Gastrocnemius medialis (tissue), 4 donors: ENCODE measurements around the gene LRP5. TPM values are rescaled to one million over a fixed set of nuclear protein-coding genes. Genes with fewer than 3 reads are reported as not detected.

ENCODE experiments used
- ATAC-seq, 2 donors: fragments of 150-250 bp; one replicate each; pipeline ENCODE4 v1.9.1; 2016
- DNase-seq, 2 donors: peaks; one replicate each; pipeline ENCODE4 v3.0.0-alpha.2; 2019
- H3K27ac ChIP-seq, 4 donors: fragments of 200-600 bp; sonication (generic); 1 replicate in 1 of 4; 2 replicates in 3 of 4; pipeline ENCODE4 v1.5.1; 2016 to 2018; ENCODE audit warnings: mild to moderate bottlenecking in 2 of 4, moderate library complexity in 1 of 4
- H3K27me3 ChIP-seq, 3 donors: fragments of 200-600 bp; sonication (generic) in 2 of 3; 1 replicate in 1 of 3; 2 replicates in 2 of 3; pipeline versions ENCODE4 v1.5.1 to v1.6.0; 2016 to 2019; ENCODE audit warnings: mild to moderate bottlenecking in 1 of 3, moderate library complexity in 1 of 3
- H3K36me3 ChIP-seq, 2 donors: fragments of 200-600 bp; sonication (generic) in 1 of 2; one replicate each; pipeline ENCODE4 v1.5.1; 2017 to 2018
- H3K4me1 ChIP-seq, 2 donors: fragments of 200-600 bp; sonication (generic) in 1 of 2; one replicate each; pipeline ENCODE4 v1.5.1; 2016 to 2017; ENCODE audit warnings: mild to moderate bottlenecking in 2 of 2
- H3K4me3 ChIP-seq, 4 donors: fragments of 200-600 bp; sonication (generic) in 3 of 4; 1 replicate in 1 of 4; 2 replicates in 3 of 4; pipeline ENCODE4 v1.5.1; 2016 to 2019; ENCODE audit warnings: mild to moderate bottlenecking in 2 of 4
- H3K9me3 ChIP-seq, 3 donors: fragments of 200-600 bp; sonication (generic) in 2 of 3; 1 replicate in 1 of 3; 2 replicates in 2 of 3; pipeline ENCODE4 v1.5.1; 2016 to 2019
- POLR2A ChIP-seq, 2 donors: fragments of 450-650 bp; IDR thresholded peaks; one replicate each; pipeline ENCODE4 v1.6.1; 2017; ENCODE audit warnings: antibody characterized with exemption in 2 of 2, mild to moderate bottlenecking in 2 of 2, moderate library complexity in 2 of 2
- in situ Hi-C, 4 donors: fragments of 200-750 bp; cut with MboI; loops; one replicate each; pipeline versions ENCODE4 v1.15.0 to v1.8.0; 2017; ENCODE audit warnings: low sequenced_read_pairs in 4 of 4
- intact Hi-C: fragments of 100-400 bp; cut with DNase I; formaldehyde crosslinking; loops from one replicate; pipeline ENCODE4 v1.15.1; 2023; ENCODE audit warnings: low total_unique reads
- total RNA-seq, 4 donors: library from RNA; depleted of rRNA; stranded (reverse); fragments of >200 nt; gene quantifications; one replicate each; pipeline versions ENCODE4 v1.1.0 to v1.2.3, GENCODE V29; 2016
- TF ChIP-seq, protein P1 (sequence below), 5 experiments: fragments of 450-650 bp in 3 of 5; fragments of 200-600 bp in 2 of 5; sonication (generic) in 2 of 5; IDR thresholded peaks in 4 of 5; conservative IDR thresholded peaks in 1 of 5; 1 replicate in 4 of 5; 2 replicates in 1 of 5; pipeline ENCODE4 v1.5.1; 2016 to 2019; ENCODE audit warnings: antibody characterized with exemption in 5 of 5, mild to moderate bottlenecking in 3 of 5, moderate library complexity in 3 of 5

Gene LRP5
- total RNA-seq, 4 donors from 2014 or later = 3.7 to 12.3 (median 8.1) TPM

DNA sequence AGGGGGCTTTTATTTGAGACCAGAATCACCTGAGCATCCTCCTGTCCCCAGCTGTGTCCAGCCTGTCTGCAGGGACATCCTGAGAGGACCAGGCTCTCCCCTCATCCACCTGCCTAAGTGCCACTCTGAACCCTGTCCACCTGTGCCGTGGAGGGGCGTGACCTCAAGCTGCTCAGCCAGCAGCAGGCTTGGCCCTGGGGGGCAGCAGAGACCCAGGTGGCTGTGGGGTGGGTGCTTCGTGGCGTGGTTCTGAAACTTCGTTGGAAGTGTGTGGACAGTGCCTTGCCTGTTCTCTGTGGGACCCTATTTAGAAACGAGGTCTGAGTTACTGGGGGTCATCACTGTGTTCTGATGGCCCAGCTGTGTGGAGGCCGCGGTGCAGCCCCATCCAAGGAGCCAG lies 72.7 kb downstream of the LRP5 start:
- H3K4me1 ChIP-seq = peaks cover 20 to 23% of the 10 kb centered on the region in 2 donors
- no peaks in the 10 kb centered on the region for H3K27me3 ChIP-seq
- no peak overlapping the region for H3K4me3 ChIP-seq
- no peak for DNase-seq
- H3K27ac ChIP-seq = no peak overlapping the region
- intact Hi-C loops (no loop called here), in situ Hi-C loops (no loop called here)
- no peaks in the 10 kb centered on the region for H3K9me3 ChIP-seq
- peaks cover 0 to 8% of the 10 kb centered on the region in 2 donors for H3K36me3 ChIP-seq
- no peak for ATAC-seq
- no peak for TF ChIP-seq POLR2A (IDR thresholded peaks at IDR 0.05)
- TF ChIP-seq, protein P1, sequence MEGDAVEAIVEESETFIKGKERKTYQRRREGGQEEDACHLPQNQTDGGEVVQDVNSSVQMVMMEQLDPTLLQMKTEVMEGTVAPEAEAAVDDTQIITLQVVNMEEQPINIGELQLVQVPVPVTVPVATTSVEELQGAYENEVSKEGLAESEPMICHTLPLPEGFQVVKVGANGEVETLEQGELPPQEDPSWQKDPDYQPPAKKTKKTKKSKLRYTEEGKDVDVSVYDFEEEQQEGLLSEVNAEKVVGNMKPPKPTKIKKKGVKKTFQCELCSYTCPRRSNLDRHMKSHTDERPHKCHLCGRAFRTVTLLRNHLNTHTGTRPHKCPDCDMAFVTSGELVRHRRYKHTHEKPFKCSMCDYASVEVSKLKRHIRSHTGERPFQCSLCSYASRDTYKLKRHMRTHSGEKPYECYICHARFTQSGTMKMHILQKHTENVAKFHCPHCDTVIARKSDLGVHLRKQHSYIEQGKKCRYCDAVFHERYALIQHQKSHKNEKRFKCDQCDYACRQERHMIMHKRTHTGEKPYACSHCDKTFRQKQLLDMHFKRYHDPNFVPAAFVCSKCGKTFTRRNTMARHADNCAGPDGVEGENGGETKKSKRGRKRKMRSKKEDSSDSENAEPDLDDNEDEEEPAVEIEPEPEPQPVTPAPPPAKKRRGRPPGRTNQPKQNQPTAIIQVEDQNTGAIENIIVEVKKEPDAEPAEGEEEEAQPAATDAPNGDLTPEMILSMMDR (IDR thresholded peaks at IDR 0.05 in 4 of 5, conservative IDR thresholded peaks at IDR 0.05 in 1 of 5) = no peak

DNA sequence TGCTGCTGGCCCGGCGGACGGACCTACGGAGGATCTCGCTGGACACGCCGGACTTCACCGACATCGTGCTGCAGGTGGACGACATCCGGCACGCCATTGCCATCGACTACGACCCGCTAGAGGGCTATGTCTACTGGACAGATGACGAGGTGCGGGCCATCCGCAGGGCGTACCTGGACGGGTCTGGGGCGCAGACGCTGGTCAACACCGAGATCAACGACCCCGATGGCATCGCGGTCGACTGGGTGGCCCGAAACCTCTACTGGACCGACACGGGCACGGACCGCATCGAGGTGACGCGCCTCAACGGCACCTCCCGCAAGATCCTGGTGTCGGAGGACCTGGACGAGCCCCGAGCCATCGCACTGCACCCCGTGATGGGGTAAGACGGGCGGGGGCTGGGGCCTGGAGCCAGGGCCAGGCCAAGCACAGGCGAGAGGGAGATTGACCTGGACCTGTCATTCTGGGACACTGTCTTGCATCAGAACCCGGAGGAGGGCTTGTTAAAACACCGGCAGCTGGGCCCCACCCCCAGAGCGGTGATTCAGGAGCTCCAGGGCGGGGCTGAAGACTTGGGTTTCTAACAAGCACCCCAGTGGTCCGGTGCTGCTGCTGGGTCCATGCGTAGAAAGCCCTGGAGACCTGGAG lies 74.1 kb downstream of the LRP5 start:
- Histone ChIP-seq H3K27ac (no peak overlapping the region), H3K36me3 (peaks cover 0 to 10% of the 10 kb centered on the region in 2 donors), H3K9me3 (no peaks in the 10 kb centered on the region), H3K4me3 (no peak overlapping the region), H3K27me3 (no peaks in the 10 kb centered on the region), H3K4me1 (peaks cover 14% of the 10 kb centered on the region in 2 donors)
- TF ChIP-seq POLR2A (IDR thresholded peaks at IDR 0.05) = no peak
- TF ChIP-seq, protein P1 (IDR thresholded peaks at IDR 0.05 in 4 of 5, conservative IDR thresholded peaks at IDR 0.05 in 1 of 5) = no peak
- ATAC-seq (no peak), DNase-seq (no peak)
- in situ Hi-C loops (no loop called here), intact Hi-C loops (no loop called here)

GRCh38 chr11:68387840-68388239 lies 75.4 kb downstream of the LRP5 start:
- TF ChIP-seq POLR2A (IDR thresholded peaks at IDR 0.05) = no peak
- TF ChIP-seq, protein P1 (IDR thresholded peaks at IDR 0.05 in 4 of 5, conservative IDR thresholded peaks at IDR 0.05 in 1 of 5) = no peak
- ATAC-seq = no peak
- no peak for DNase-seq
- Histone ChIP-seq H3K27me3 (no peaks in the 10 kb centered on the region), H3K36me3 (peaks cover 0 to 10% of the 10 kb centered on the region in 2 donors), H3K4me1 (peaks cover 6 to 11% of the 10 kb centered on the region in 2 donors), H3K27ac (no peak overlapping the region), H3K4me3 (no peak overlapping the region), H3K9me3 (no peaks in the 10 kb centered on the region)
- in situ Hi-C loops (no loop called here), intact Hi-C loops (no loop called here)

DNA sequence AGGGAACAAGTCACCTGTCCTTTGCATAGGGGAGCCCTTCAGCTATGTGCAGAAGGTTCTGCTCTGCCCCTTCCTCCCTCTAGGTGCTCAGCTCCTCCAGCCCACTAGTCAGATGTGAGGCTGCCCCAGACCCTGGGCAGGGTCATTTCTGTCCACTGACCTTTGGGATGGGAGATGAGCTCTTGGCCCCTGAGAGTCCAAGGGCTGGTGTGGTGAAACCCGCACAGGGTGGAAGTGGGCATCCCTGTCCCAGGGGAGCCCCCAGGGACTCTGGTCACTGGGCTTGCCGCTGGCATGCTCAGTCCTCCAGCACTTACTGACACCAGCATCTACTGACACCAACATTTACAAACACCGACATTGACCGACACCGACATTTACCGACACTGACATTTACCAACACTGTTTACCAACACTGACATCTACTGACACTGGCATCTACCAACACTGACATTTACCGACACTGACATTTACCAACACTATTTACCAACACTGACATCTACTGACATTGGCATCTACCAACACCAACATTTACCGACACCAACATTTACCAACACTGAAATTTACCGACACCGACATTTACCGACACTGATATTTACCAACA lies 76.3 kb downstream of the LRP5 start:
- H3K36me3 ChIP-seq = peaks cover 0 to 10% of the 10 kb centered on the region in 2 donors
- no peak overlapping the region for H3K4me3 ChIP-seq
- H3K27me3 ChIP-seq = no peaks in the 10 kb centered on the region
- in situ Hi-C loops = no loop called here
- H3K27ac ChIP-seq = no peak overlapping the region
- intact Hi-C loops = no loop called here
- H3K4me1 ChIP-seq = peaks cover under 1 to 3% of the 10 kb centered on the region in 2 donors
- no peak for TF ChIP-seq POLR2A (IDR thresholded peaks at IDR 0.05)
- TF ChIP-seq, protein P1 (IDR thresholded peaks at IDR 0.05 in 4 of 5, conservative IDR thresholded peaks at IDR 0.05 in 1 of 5) = no peak
- no peaks in the 10 kb centered on the region for H3K9me3 ChIP-seq
- no peak for ATAC-seq
- DNase-seq = no peak
